Neural cell (in vitro differentiated cells): Measurements from ENCODE around the gene URGCP. TPM values are rescaled to one million over a fixed set of nuclear protein-coding genes. Genes with fewer than 3 reads are reported as not detected.

Experiments used
- H2AFZ ChIP-seq: fragments of 200-600, 300-800 bp; sonication (generic), shearing (Covaris generic); 2 replicates; pipeline ENCODE4 v1.6.0; 2014; ENCODE audit warnings: low read depth, mild to moderate bottlenecking, antibody characterized with exemption, low read length, moderate library complexity
- H3F3A ChIP-seq: fragments of 200-600 bp; shearing (Covaris generic); 2 replicates; pipeline ENCODE4 v1.6.1; 2016; ENCODE audit warnings: mild to moderate bottlenecking, moderate library complexity, mixed read lengths, antibody characterized with exemption, low read length; ENCODE audit not compliant: insufficient read depth, poor library complexity, severe bottlenecking
- H3K27ac ChIP-seq: fragments of 200-600, 300-800 bp; sonication (generic), shearing (Covaris generic); 2 replicates; pipeline ENCODE4 v1.5.1; 2014; ENCODE audit warnings: mild to moderate bottlenecking, low read length, moderate library complexity
- H3K27me3 ChIP-seq: fragments of 300-800, 200-600 bp; sonication (generic), shearing (Covaris generic); 2 replicates; pipeline ENCODE4 v1.6.0; 2014; ENCODE audit warnings: mild to moderate bottlenecking, low read depth, low read length, moderate library complexity; ENCODE audit not compliant: insufficient read depth
- H3K36me3 ChIP-seq: fragments of 300-800, 200-600 bp; sonication (generic), shearing (Covaris generic); 2 replicates; pipeline ENCODE4 v1.5.1; 2014; ENCODE audit warnings: mild to moderate bottlenecking, antibody characterized with exemption, low read length, moderate library complexity; ENCODE audit not compliant: insufficient read depth
- H3K4me2 ChIP-seq: fragments of 300-800, 200-600 bp; sonication (generic), shearing (Covaris generic); 2 replicates; pipeline ENCODE4 v1.6.0; 2014; ENCODE audit warnings: mild to moderate bottlenecking, low read length
- H3K4me3 ChIP-seq: fragments of 300-800, 200-600 bp; sonication (generic), shearing (Covaris generic); 2 replicates; pipeline ENCODE4 v1.5.1; 2014; ENCODE audit warnings: mild to moderate bottlenecking, low read length, moderate library complexity
- H3K79me2 ChIP-seq: fragments of 200-600 bp; shearing (Covaris generic); replicated peaks from 2 replicates; pipeline ENCODE4 v1.6.0; 2014; ENCODE audit warnings: mild to moderate bottlenecking, low read length, moderate library complexity; ENCODE audit not compliant: insufficient read depth
- H3K9ac ChIP-seq: fragments of 300-800, 200-600 bp; sonication (generic), shearing (Covaris generic); 2 replicates; pipeline ENCODE4 v1.6.1; 2016; ENCODE audit warnings: mild to moderate bottlenecking, low read length, mixed read lengths
- H3K9me2 ChIP-seq: fragments of 200-600 bp; shearing (Covaris generic); 2 replicates; pipeline ENCODE4 v1.6.1; 2016; ENCODE audit warnings: mild to moderate bottlenecking, low read length, mixed read lengths; ENCODE audit not compliant: insufficient read depth
- H3K9me3 ChIP-seq: fragments of 200-600, 300-800 bp; sonication (generic), shearing (Covaris generic); 2 replicates; pipeline ENCODE4 v1.6.1; 2016; ENCODE audit warnings: mild to moderate bottlenecking, mixed run types, low read length, moderate library complexity, mixed read lengths
- H4K20me1 ChIP-seq: fragments of 200-600 bp; shearing (Covaris generic); 2 replicates; pipeline ENCODE4 v1.6.1; 2016; ENCODE audit warnings: mild to moderate bottlenecking, mixed run types; ENCODE audit not compliant: insufficient read depth
- EP300 ChIP-seq: fragments of 450-650 bp; conservative IDR thresholded peaks from 2 replicates; pipeline ENCODE4 v1.6.1; 2014; ENCODE audit warnings: antibody characterized with exemption, mild to moderate bottlenecking, moderate library complexity; ENCODE audit not compliant: poor library complexity, severe bottlenecking
- EZH2 ChIP-seq: fragments of 200-600, 300-800 bp; shearing (Covaris generic), sonication (generic); IDR thresholded peaks from 2 replicates; pipeline ENCODE4 v1.6.1; 2014; ENCODE audit warnings: antibody characterized with exemption, low read length, borderline replicate concordance, mild to moderate bottlenecking; ENCODE audit not compliant: insufficient read depth, poor library complexity, severe bottlenecking
- MXI1 ChIP-seq: fragments of 450-650 bp; conservative IDR thresholded peaks from 2 replicates; pipeline ENCODE4 v1.6.1; 2014; ENCODE audit warnings: antibody characterized with exemption, mild to moderate bottlenecking; ENCODE audit not compliant: poor library complexity, severe bottlenecking
- POLR2AphosphoS5 ChIP-seq: IDR thresholded peaks from 2 replicates; pipeline ENCODE4 v1.6.1; 2012
- RAD21 ChIP-seq: fragments of 450-650 bp; conservative IDR thresholded peaks from 2 replicates; pipeline ENCODE4 v1.6.1; 2014; ENCODE audit warnings: antibody characterized with exemption, mild to moderate bottlenecking, moderate library complexity
- SMC3 ChIP-seq: fragments of 450-650 bp; conservative IDR thresholded peaks from 2 replicates; pipeline ENCODE4 v1.6.1; 2014; ENCODE audit warnings: antibody characterized with exemption, mild to moderate bottlenecking, moderate library complexity; ENCODE audit not compliant: poor library complexity
- TAF1 ChIP-seq: IDR thresholded peaks from 2 replicates; pipeline ENCODE4 v1.6.1; 2012; ENCODE audit warnings: low read depth
- polyA plus RNA-seq: library from polyadenylated mRNA; depleted of rRNA; stranded (reverse); fragments of >200 nt; gene quantifications from 2 replicates; pipeline ENCODE4 v1.2.3, GENCODE V29; 2014
- TF ChIP-seq, protein P1 (sequence below): IDR thresholded peaks from 2 replicates; pipeline ENCODE4 v1.6.1; 2012; ENCODE audit warnings: borderline replicate concordance
- TF ChIP-seq, protein P2 (sequence below): fragments of 450-650 bp; IDR thresholded peaks from 2 replicates; pipeline ENCODE4 v1.5.1; 2014; ENCODE audit warnings: antibody characterized with exemption, mild to moderate bottlenecking, moderate library complexity; ENCODE audit not compliant: poor library complexity, severe bottlenecking

The URGCP gene
- polyA plus RNA-seq, 1 donor from 2014 or later: 43.0 TPM

DNA sequence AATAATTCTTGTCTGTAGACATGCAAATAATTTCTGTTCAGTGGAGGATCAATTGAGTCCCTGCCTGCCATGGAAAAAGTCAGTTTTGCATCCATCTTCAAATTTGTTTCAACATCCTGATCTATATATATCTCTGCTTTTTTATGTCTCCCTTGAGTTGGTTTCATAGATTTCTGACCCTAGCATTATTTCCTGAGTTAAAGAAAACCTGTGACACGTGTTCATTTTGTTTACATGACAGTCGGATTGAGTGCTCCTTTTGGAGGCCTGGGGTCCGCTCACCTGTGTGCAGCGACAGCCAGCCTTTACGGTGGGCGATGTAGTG lies 37.8 kb downstream of the URGCP start:
- Histone ChIP-seq H2AFZ (peak overlapping the region; percentile 56), H3K4me3 (peak overlapping the region; percentile 88), H3K9me2 (no peaks in the 10 kb centered on the region), H3K36me3 (no peaks in the 10 kb centered on the region), H3K9ac (peak overlapping the region; percentile 72), H3K27me3 (no peaks in the 10 kb centered on the region), H3K27ac (peak overlapping the region; percentile 85), H3F3A (peaks cover 3% of the 10 kb centered on the region), H3K79me2 (no peaks in the 10 kb centered on the region), H4K20me1 (no peaks in the 10 kb centered on the region), H3K9me3 (no peaks in the 10 kb centered on the region), H3K4me2 (peak overlapping the region; percentile 95)
- TF ChIP-seq, protein P1, sequence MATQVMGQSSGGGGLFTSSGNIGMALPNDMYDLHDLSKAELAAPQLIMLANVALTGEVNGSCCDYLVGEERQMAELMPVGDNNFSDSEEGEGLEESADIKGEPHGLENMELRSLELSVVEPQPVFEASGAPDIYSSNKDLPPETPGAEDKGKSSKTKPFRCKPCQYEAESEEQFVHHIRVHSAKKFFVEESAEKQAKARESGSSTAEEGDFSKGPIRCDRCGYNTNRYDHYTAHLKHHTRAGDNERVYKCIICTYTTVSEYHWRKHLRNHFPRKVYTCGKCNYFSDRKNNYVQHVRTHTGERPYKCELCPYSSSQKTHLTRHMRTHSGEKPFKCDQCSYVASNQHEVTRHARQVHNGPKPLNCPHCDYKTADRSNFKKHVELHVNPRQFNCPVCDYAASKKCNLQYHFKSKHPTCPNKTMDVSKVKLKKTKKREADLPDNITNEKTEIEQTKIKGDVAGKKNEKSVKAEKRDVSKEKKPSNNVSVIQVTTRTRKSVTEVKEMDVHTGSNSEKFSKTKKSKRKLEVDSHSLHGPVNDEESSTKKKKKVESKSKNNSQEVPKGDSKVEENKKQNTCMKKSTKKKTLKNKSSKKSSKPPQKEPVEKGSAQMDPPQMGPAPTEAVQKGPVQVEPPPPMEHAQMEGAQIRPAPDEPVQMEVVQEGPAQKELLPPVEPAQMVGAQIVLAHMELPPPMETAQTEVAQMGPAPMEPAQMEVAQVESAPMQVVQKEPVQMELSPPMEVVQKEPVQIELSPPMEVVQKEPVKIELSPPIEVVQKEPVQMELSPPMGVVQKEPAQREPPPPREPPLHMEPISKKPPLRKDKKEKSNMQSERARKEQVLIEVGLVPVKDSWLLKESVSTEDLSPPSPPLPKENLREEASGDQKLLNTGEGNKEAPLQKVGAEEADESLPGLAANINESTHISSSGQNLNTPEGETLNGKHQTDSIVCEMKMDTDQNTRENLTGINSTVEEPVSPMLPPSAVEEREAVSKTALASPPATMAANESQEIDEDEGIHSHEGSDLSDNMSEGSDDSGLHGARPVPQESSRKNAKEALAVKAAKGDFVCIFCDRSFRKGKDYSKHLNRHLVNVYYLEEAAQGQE: no peak
- TF ChIP-seq SMC3 (no peak), POLR2AphosphoS5 (no peak), RAD21 (no peak), EP300 (no peak), TAF1 (no peak), MXI1 (no peak), EZH2 (no peak)
- TF ChIP-seq, protein P2, sequence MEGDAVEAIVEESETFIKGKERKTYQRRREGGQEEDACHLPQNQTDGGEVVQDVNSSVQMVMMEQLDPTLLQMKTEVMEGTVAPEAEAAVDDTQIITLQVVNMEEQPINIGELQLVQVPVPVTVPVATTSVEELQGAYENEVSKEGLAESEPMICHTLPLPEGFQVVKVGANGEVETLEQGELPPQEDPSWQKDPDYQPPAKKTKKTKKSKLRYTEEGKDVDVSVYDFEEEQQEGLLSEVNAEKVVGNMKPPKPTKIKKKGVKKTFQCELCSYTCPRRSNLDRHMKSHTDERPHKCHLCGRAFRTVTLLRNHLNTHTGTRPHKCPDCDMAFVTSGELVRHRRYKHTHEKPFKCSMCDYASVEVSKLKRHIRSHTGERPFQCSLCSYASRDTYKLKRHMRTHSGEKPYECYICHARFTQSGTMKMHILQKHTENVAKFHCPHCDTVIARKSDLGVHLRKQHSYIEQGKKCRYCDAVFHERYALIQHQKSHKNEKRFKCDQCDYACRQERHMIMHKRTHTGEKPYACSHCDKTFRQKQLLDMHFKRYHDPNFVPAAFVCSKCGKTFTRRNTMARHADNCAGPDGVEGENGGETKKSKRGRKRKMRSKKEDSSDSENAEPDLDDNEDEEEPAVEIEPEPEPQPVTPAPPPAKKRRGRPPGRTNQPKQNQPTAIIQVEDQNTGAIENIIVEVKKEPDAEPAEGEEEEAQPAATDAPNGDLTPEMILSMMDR: no peak

DNA sequence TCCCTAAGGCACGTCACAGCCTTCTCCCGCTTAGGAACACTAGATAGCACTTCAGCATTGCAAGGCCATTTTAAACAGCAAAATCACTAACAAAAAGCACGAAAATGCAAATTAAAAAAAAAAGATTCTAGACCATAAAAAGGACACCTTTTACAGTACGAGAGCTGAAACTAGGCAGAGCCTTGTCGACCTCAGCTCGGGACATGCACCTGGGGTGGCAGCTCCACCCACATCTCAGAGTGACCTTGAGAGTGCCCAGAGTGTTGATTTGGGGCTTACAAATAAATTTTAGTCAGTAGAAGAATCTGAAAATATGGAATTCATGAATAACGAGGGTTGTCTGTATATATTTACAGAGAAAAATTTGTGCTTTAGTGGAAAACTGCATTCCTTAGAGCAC lies 38.2 kb downstream of the URGCP start:
- peak overlapping the region; percentile 88 for H3K4me3 ChIP-seq
- H3K4me2 ChIP-seq: peak overlapping the region; percentile 95
- H3K36me3 ChIP-seq: no peaks in the 10 kb centered on the region
- H2AFZ ChIP-seq: no peak overlapping the region
- H4K20me1 ChIP-seq: no peaks in the 10 kb centered on the region
- H3K79me2 ChIP-seq: no peaks in the 10 kb centered on the region
- peaks cover 3% of the 10 kb centered on the region for H3F3A ChIP-seq
- no peaks in the 10 kb centered on the region for H3K9me3 ChIP-seq
- peak overlapping the region; percentile 72 for H3K9ac ChIP-seq
- TF ChIP-seq MXI1: no peak
- TF ChIP-seq SMC3: no peak
- H3K27me3 ChIP-seq: no peaks in the 10 kb centered on the region
- peak overlapping the region; percentile 85 for H3K27ac ChIP-seq
- H3K9me2 ChIP-seq: no peaks in the 10 kb centered on the region

GRCh38 chr7:43865277-43865676 lies 41.1 kb downstream of the URGCP start:
- Histone ChIP-seq H3K36me3 (no peaks in the 10 kb centered on the region), H3K79me2 (no peaks in the 10 kb centered on the region), H3K9ac (no peak overlapping the region), H3K27me3 (no peaks in the 10 kb centered on the region), H3F3A (peaks cover 3% of the 10 kb centered on the region), H2AFZ (no peak overlapping the region), H3K9me3 (no peaks in the 10 kb centered on the region), H3K9me2 (no peaks in the 10 kb centered on the region), H3K27ac (no peak overlapping the region), H3K4me3 (no peak overlapping the region), H3K4me2 (no peak overlapping the region), H4K20me1 (no peaks in the 10 kb centered on the region)
- TF ChIP-seq, protein P1: no peak
- no peak for TF ChIP-seq SMC3
- TF ChIP-seq EZH2: no peak
- TF ChIP-seq RAD21: no peak
- TF ChIP-seq TAF1: no peak
- TF ChIP-seq EP300: no peak
- TF ChIP-seq MXI1: no peak
- no peak for TF ChIP-seq POLR2AphosphoS5
